ENCODE results near the gene NLGN1.

DNA sequence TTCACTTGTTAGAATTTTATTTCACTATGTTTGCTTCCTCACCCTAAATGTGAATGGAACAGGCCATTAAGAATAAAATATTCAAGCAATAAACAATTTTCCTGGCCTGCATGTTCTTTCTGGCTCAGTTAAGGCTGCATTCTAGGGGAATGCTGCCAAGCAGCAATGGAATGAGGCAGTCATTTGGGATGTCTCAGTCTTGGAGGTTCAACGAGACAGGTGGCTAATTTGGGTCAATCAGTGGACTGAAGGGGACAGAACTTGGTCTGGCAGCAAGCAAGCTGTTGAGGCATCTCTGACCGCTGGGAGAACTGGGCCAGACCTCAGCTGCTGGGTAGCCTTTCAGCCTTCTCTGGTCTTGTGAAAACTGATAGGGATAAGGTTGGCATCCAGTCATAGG is 241.6 kb downstream of the NLGN1 start:
- TF ChIP-seq, protein P1, sequence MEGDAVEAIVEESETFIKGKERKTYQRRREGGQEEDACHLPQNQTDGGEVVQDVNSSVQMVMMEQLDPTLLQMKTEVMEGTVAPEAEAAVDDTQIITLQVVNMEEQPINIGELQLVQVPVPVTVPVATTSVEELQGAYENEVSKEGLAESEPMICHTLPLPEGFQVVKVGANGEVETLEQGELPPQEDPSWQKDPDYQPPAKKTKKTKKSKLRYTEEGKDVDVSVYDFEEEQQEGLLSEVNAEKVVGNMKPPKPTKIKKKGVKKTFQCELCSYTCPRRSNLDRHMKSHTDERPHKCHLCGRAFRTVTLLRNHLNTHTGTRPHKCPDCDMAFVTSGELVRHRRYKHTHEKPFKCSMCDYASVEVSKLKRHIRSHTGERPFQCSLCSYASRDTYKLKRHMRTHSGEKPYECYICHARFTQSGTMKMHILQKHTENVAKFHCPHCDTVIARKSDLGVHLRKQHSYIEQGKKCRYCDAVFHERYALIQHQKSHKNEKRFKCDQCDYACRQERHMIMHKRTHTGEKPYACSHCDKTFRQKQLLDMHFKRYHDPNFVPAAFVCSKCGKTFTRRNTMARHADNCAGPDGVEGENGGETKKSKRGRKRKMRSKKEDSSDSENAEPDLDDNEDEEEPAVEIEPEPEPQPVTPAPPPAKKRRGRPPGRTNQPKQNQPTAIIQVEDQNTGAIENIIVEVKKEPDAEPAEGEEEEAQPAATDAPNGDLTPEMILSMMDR (IDR thresholded peaks at IDR 0.05), result no peak
- no peak for TF ChIP-seq POLR2A (IDR thresholded peaks at IDR 0.05)

Data from lower leg skin (tissue), 3 donors.